Fibroblast of pulmonary artery (primary cell): ENCODE measurements around the gene FATE1.

Source experiments
- DNase-seq: peaks from one replicate; pipeline ENCODE4 v3.0.0-alpha.2; 2010; ENCODE audit warnings: low read depth
- H3K4me3 ChIP-seq: replicated peaks from 2 replicates; pipeline ENCODE4 v1.5.1; 2011; ENCODE audit warnings: low read depth, mild to moderate bottlenecking, control low read depth, low read length, moderate library complexity
- CTCF ChIP-seq: IDR thresholded peaks from 2 replicates; pipeline ENCODE4 v1.5.1; 2011; ENCODE audit warnings: mild to moderate bottlenecking, control low read depth, low read length, inconsistent platforms; ENCODE audit errors: missing control alignments

FATE1 gene

GRCh38 chrX:151715752-151716151, at the start of gene FATE1:
TSS of gene FATE1 (plus strand) at chrX:151716035. CDS start at chrX:151716120, 85 bp downstream.
- no peak for TF ChIP-seq CTCF
- no peak within 1 kb of the TSS for H3K4me3 ChIP-seq
- DNase-seq, result no peak

GRCh38 chrX:151675121-151675746, 40.6 kb upstream of the FATE1 start:
- no peak overlapping the region for H3K4me3 ChIP-seq
- no peak for TF ChIP-seq CTCF
- DNase-seq, result no peak

GRCh38 chrX:151676196-151676595, 39.6 kb upstream of the FATE1 start:
- no peak for DNase-seq
- TF ChIP-seq CTCF, result no peak
- no peak overlapping the region for H3K4me3 ChIP-seq

- TF ChIP-seq CTCF, result no peak
- H3K4me3 ChIP-seq, result no peak overlapping the region
- no peak for DNase-seq
Observed at GRCh38 chrX:151679798-151680402, 35.9 kb upstream of the FATE1 start.

GRCh38 chrX:151680805-151681204, 35.0 kb upstream of the FATE1 start:
- no peak overlapping the region for H3K4me3 ChIP-seq
- peak; percentile 30 for TF ChIP-seq CTCF
- peak; percentile 12 for DNase-seq

- DNase-seq, result no peak
- no peak for TF ChIP-seq CTCF
- H3K4me3 ChIP-seq, result no peak overlapping the region
Observed at GRCh38 chrX:151687635-151688034, 28.2 kb upstream of the FATE1 start.

- H3K4me3 ChIP-seq, result no peak overlapping the region
- no peak for DNase-seq
- TF ChIP-seq CTCF, result no peak
Observed at GRCh38 chrX:151688695-151689094, 27.1 kb upstream of the FATE1 start.
